Panc1 (cell line): ENCODE data around the gene NXT1. TPM values are rescaled to one million over a fixed set of nuclear protein-coding genes. Genes with fewer than 3 reads are reported as not detected.

Source experiments
- ATAC-seq: fragments of 200-7000 bp; cut with Tn5 transposase; 2 replicates; pipeline ENCODE4 v1.9.1; 2020; ENCODE audit warnings: mild to moderate bottlenecking, moderate library complexity
- BruUV-seq: library from RNA; stranded (reverse); fragments of 400-500 nt; replicated peaks from 2 replicates; lab custom pipeline; 2021; lab: Mats Ljungman, UMichigan
- CTCF ChIA-PET: fragments of 300-600 bp; sonication (Branson Sonifier 250); formaldehyde crosslinking; loops from one replicate; lab custom pipeline; 2022; ENCODE audit warnings: antibody characterized with exemption; lab: Charles Lee
- POLR2A ChIA-PET: fragments of 300-600 bp; sonication (Branson Sonifier 250); formaldehyde crosslinking; loops from one replicate; lab custom pipeline; 2022; ENCODE audit warnings: antibody characterized with exemption; lab: Charles Lee
- DNase-seq: peaks from one replicate; pipeline ENCODE4 v3.0.0-alpha.2; 2010; ENCODE audit warnings: low read depth, low spot score
- H3K27ac ChIP-seq: 2 replicates; pipeline ENCODE4 v1.5.1; 2011; ENCODE audit warnings: mild to moderate bottlenecking, low read length, inconsistent platforms
- H3K27me3 ChIP-seq: fragments of 200-500 bp; sonication (Bioruptor generic); 2 replicates; pipeline ENCODE4 v1.6.0; 2014; ENCODE audit warnings: low read length, inconsistent platforms; ENCODE audit not compliant: control insufficient read depth, insufficient read depth
- H3K36me3 ChIP-seq: fragments of 200-500 bp; sonication (Bioruptor generic); 2 replicates; pipeline ENCODE4 v1.5.1; 2014; ENCODE audit warnings: inconsistent platforms, mild to moderate bottlenecking, low read length, moderate library complexity; ENCODE audit not compliant: control insufficient read depth, insufficient read depth
- H3K4me1 ChIP-seq: 2 replicates; pipeline ENCODE4 v1.5.1; 2011; ENCODE audit warnings: inconsistent platforms, mild to moderate bottlenecking, low read length, moderate library complexity; ENCODE audit not compliant: control insufficient read depth, insufficient read depth
- H3K4me3 ChIP-seq, 2 experiments: 2 replicates each; pipeline ENCODE4 v1.5.1; 2011 to 2012; ENCODE audit warnings: low read depth in 2 of 2, low read length in 2 of 2, mild to moderate bottlenecking in 2 of 2, inconsistent platforms in 1 of 2, moderate library complexity in 1 of 2
- H3K9me3 ChIP-seq: fragments of 200-500 bp; sonication (Bioruptor generic); 2 replicates; pipeline ENCODE4 v1.5.1; 2014; ENCODE audit warnings: low read depth, mild to moderate bottlenecking, inconsistent platforms, low read length, moderate library complexity; ENCODE audit not compliant: control insufficient read depth, insufficient read depth
- POLR2AphosphoS5 ChIP-seq: IDR thresholded peaks from 2 replicates; pipeline ENCODE4 v1.6.1; 2012; ENCODE audit warnings: mild to moderate bottlenecking, low read depth, low read length, moderate library complexity
- SIN3A ChIP-seq: IDR thresholded peaks from 2 replicates; pipeline ENCODE4 v1.6.1; 2012; ENCODE audit warnings: low read depth, mild to moderate bottlenecking, low read length, moderate library complexity, borderline replicate concordance; ENCODE audit not compliant: insufficient read depth
- in situ Hi-C: cut with HindIII; loops from 2 replicates; pipeline ENCODE4 v1.10.0; 2016; ENCODE audit warnings: low sequenced_read_pairs, low pct_unique_long_range_greater_than_20kb
- intact Hi-C: fragments of 100-400 bp; cut with micrococcal nuclease; formaldehyde crosslinking; loops from one replicate; pipeline ENCODE4 v1.10.0; 2022; ENCODE audit not compliant: unreplicated experiment
- total RNA-seq: library from RNA; stranded (reverse); gene quantifications from one replicate; pipeline ENCODE4 v1.2.1, GENCODE V29; 2021; ENCODE audit not compliant: unreplicated experiment
- TF ChIP-seq, protein P1 (sequence below): fragments of 450-650 bp; IDR thresholded peaks from 2 replicates; pipeline ENCODE4 v1.5.1; 2017; ENCODE audit warnings: mild to moderate bottlenecking
- TF ChIP-seq, protein P2 (sequence below), 2 experiments: IDR thresholded peaks; 2 replicates each; pipeline ENCODE4 v1.6.1; 2011 to 2012; ENCODE audit warnings: low read depth in 2 of 2, control low read depth in 1 of 2, low read length in 1 of 2, mild to moderate bottlenecking in 1 of 2, moderate library complexity in 1 of 2; ENCODE audit not compliant: insufficient read depth in 1 of 2

Gene NXT1
- total RNA-seq, 1 experiment from 2014 or later = 31.3 TPM

- BruUV-seq = no TSS peak
- ATAC-seq (no peak), DNase-seq (no peak)
- intact Hi-C loops (no loop called here), in situ Hi-C loops (no loop called here)
- CTCF ChIA-PET = no interaction called here
- TF ChIP-seq, protein P1, sequence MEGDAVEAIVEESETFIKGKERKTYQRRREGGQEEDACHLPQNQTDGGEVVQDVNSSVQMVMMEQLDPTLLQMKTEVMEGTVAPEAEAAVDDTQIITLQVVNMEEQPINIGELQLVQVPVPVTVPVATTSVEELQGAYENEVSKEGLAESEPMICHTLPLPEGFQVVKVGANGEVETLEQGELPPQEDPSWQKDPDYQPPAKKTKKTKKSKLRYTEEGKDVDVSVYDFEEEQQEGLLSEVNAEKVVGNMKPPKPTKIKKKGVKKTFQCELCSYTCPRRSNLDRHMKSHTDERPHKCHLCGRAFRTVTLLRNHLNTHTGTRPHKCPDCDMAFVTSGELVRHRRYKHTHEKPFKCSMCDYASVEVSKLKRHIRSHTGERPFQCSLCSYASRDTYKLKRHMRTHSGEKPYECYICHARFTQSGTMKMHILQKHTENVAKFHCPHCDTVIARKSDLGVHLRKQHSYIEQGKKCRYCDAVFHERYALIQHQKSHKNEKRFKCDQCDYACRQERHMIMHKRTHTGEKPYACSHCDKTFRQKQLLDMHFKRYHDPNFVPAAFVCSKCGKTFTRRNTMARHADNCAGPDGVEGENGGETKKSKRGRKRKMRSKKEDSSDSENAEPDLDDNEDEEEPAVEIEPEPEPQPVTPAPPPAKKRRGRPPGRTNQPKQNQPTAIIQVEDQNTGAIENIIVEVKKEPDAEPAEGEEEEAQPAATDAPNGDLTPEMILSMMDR = no peak
- TF ChIP-seq POLR2AphosphoS5 = no peak
- POLR2A ChIA-PET = no interaction called here
- no peaks in the 10 kb centered on the region for H3K27me3 ChIP-seq
- H3K27ac ChIP-seq = no peak overlapping the region
- H3K9me3 ChIP-seq = no peaks in the 10 kb centered on the region
- no peaks in the 10 kb centered on the region for H3K36me3 ChIP-seq
- no peak overlapping the region for H3K4me3 ChIP-seq
- no peaks in the 10 kb centered on the region for H3K4me1 ChIP-seq
These were observed 53.2 kb downstream of the NXT1 start for GRCh38 chr20:23403751-23404150.

- Histone ChIP-seq H3K27me3 (no peaks in the 10 kb centered on the region), H3K4me1 (no peaks in the 10 kb centered on the region), H3K36me3 (no peaks in the 10 kb centered on the region), H3K9me3 (no peaks in the 10 kb centered on the region), H3K27ac (no peak overlapping the region), H3K4me3 (no peak overlapping the region)
- no peak for TF ChIP-seq SIN3A
- TF ChIP-seq, protein P2, sequence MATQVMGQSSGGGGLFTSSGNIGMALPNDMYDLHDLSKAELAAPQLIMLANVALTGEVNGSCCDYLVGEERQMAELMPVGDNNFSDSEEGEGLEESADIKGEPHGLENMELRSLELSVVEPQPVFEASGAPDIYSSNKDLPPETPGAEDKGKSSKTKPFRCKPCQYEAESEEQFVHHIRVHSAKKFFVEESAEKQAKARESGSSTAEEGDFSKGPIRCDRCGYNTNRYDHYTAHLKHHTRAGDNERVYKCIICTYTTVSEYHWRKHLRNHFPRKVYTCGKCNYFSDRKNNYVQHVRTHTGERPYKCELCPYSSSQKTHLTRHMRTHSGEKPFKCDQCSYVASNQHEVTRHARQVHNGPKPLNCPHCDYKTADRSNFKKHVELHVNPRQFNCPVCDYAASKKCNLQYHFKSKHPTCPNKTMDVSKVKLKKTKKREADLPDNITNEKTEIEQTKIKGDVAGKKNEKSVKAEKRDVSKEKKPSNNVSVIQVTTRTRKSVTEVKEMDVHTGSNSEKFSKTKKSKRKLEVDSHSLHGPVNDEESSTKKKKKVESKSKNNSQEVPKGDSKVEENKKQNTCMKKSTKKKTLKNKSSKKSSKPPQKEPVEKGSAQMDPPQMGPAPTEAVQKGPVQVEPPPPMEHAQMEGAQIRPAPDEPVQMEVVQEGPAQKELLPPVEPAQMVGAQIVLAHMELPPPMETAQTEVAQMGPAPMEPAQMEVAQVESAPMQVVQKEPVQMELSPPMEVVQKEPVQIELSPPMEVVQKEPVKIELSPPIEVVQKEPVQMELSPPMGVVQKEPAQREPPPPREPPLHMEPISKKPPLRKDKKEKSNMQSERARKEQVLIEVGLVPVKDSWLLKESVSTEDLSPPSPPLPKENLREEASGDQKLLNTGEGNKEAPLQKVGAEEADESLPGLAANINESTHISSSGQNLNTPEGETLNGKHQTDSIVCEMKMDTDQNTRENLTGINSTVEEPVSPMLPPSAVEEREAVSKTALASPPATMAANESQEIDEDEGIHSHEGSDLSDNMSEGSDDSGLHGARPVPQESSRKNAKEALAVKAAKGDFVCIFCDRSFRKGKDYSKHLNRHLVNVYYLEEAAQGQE (IDR thresholded peaks at IDR 0.05; ENCODE audit: insufficient read depth in 1 of 2, low read depth in 2 of 2, low read length in 1 of 2) = no peak
- TF ChIP-seq POLR2AphosphoS5 = no peak
- intact Hi-C loops = no loop called here
- no peak for ATAC-seq
- CTCF ChIA-PET = no interaction called here
- POLR2A ChIA-PET = no interaction called here
- BruUV-seq = no TSS peak
- DNase-seq = no peak
- in situ Hi-C loops = no loop called here
These were observed 53.6 kb downstream of the NXT1 start for GRCh38 chr20:23404196-23404595.

Other genes with a start within 250 kb of the NXT1 start
- gene GZF1, start 11.4 kb downstream of the NXT1 start, total RNA-seq = 18.0 TPM
- 5.8 TPM for gene NAPB, start 70.7 kb downstream of the NXT1 start, total RNA-seq
- not detected for gene CSTL1, start 88.9 kb downstream of the NXT1 start, total RNA-seq
- gene CST11, start 102.1 kb downstream of the NXT1 start, total RNA-seq = not detected
- not detected for gene CST8, start 140.3 kb downstream of the NXT1 start, total RNA-seq
- not detected for gene CST9L, start 217.7 kb downstream of the NXT1 start, total RNA-seq